ENCODE results near the gene MAP3K21. TPM values are rescaled to one million over a fixed set of nuclear protein-coding genes. Genes with fewer than 3 reads are reported as not detected.

Gene MAP3K21
- total and polyA plus RNA-seq, 2 of the 8 experiments (the other 6 are each of a cell fraction or from before 2014, with no cell fraction given), result 21.2 to 21.8 TPM

DNA sequence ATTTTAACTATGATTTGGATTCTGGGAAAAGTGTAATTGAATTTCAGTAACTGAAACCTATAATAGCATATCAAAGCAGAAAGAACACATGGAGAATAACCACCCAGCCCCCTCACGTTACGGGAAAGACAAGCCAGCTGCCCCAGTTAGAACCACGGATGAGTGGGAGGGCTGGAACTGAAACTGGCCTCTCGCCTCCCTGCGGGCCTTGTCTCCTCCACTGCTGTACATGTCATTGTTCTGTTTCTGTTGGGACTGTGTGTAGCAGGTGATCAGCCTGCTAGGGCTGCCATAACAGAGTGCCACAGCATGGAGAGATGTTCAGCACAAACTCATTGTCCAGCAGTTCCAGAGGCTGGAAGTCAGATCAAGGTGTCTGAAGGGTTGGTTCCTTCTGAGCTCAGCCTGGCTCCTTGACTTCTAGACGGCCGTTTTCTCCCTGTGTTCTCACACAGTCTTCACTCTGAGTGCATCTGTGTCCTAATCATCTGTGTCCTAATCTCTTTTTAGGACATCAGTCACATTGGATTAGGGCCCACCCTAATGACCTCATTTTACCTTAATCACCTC is 52.4 kb downstream of the MAP3K21 start:
- POLR2A ChIA-PET (ENCODE audit: partially characterized antibody), result no interaction called here
- no peak overlapping the region for H2AFZ ChIP-seq (ENCODE audit: low read length)
- no peak overlapping the region for H2AK5ac ChIP-seq (ENCODE audit: low read depth, low read length)
- no peak overlapping the region for H3K56ac ChIP-seq (replicated peaks; ENCODE audit: insufficient read length, low read depth, low read length)
- no peak overlapping the region for H4K8ac ChIP-seq (ENCODE audit: extremely low read depth, insufficient read depth, low read length)
- H3K27ac ChIP-seq (ENCODE audit: low read depth, low read length), result no peak overlapping the region
- CTCF ChIA-PET (ENCODE audit: partially characterized antibody), result no interaction called here
- H2BK5ac ChIP-seq (ENCODE audit: low read depth, low read length), result no peak overlapping the region
- H3K4me3 ChIP-seq (ENCODE audit: extremely low read depth in 1 of 4, insufficient read depth in 2 of 4, low read depth in 3 of 4, low read length in 4 of 4), result no peak overlapping the region
- H4K91ac ChIP-seq (replicated peaks; ENCODE audit: insufficient read length, low read length), result no peak overlapping the region
- 0 out of 7 replicates have a peak, but pooled peaks cover 0 to 3% (median 0%) of the 10 kb centered on the region in 4 experiments for H3K4me1 ChIP-seq (replicated peaks in 1 of 4; ENCODE audit: control insufficient read depth in 3 of 4, insufficient read depth in 4 of 4, low read length in 3 of 4)
- no peaks in the 10 kb centered on the region for H3K79me2 ChIP-seq (ENCODE audit: control insufficient read depth in 1 of 2, insufficient read depth in 2 of 2, low read length in 2 of 2)
- peaks cover 0 to 8% of the 10 kb centered on the region in 2 experiments; a peak in 1 of 4 replicates for H3K9me3 ChIP-seq (ENCODE audit: insufficient read depth in 2 of 2, low read depth in 1 of 2, low read length in 1 of 2)
- DNase-seq (ENCODE audit: low read depth in 1 of 2, low spot score in 2 of 2) (no peak), FAIRE-seq (no peak)
- H3K9ac ChIP-seq (replicated peaks in 1 of 4; ENCODE audit: extremely low read depth in 1 of 4, low read depth in 3 of 4, low read length in 3 of 4), result no peak overlapping the region
- WGBS, 2 experiments (ENCODE audit: extremely low coverage in 1 of 2, insufficient coverage in 1 of 2, insufficient read length in 1 of 2, insufficient replicate concordance in 2 of 2, low coverage in 1 of 2, low lambda C conversion rate in 2 of 2, missing lambda C conversion rate in 1 of 2), result 95% methylated on average over 7 of the region's 7 CpGs; no CpG with 5 or more reads in 1 of the 2 experiments
- peaks cover 4 to 23% (median 13%) of the 10 kb centered on the region in 4 experiments; a peak in 6 of 8 replicates for H3K36me3 ChIP-seq (ENCODE audit: control insufficient read depth in 2 of 4, insufficient read depth in 4 of 4, low read length in 3 of 4)
- no peak overlapping the region for H4K5ac ChIP-seq (ENCODE audit: insufficient read length, low read depth, low read length)
- H2BK15ac ChIP-seq (ENCODE audit: low read length), result no peak overlapping the region
- H2BK120ac ChIP-seq (replicated peaks; ENCODE audit: low read depth, low read length), result no peak overlapping the region
- H3K23ac ChIP-seq (ENCODE audit: insufficient read length), result no peak overlapping the region
- H2BK20ac ChIP-seq (ENCODE audit: low read length), result no peak overlapping the region
- H3K18ac ChIP-seq (ENCODE audit: extremely low read depth, low read length), result no peak overlapping the region
- no peak overlapping the region for H3K4ac ChIP-seq (replicated peaks; ENCODE audit: insufficient read length, low read depth, low read length)
- H4K20me1 ChIP-seq (replicated peaks in 1 of 2; ENCODE audit: control insufficient read depth in 1 of 2, insufficient read depth in 2 of 2, low read length in 2 of 2), result no peaks in the 10 kb centered on the region
- H3K14ac ChIP-seq (ENCODE audit: insufficient read length), result no peak overlapping the region
- no peaks in the 10 kb centered on the region for H3K79me1 ChIP-seq (ENCODE audit: low read depth, low read length)
- H2BK12ac ChIP-seq (ENCODE audit: low read depth, low read length), result no peak overlapping the region
- no peak overlapping the region for H3K4me2 ChIP-seq (ENCODE audit: insufficient read depth in 1 of 2, low read depth in 2 of 2, low read length in 2 of 2)
- no peaks in the 10 kb centered on the region; the same call in 1 of the 2 replicates for H3K23me2 ChIP-seq (ENCODE audit: low read depth, low read length)
- no peaks in the 10 kb centered on the region for H3K27me3 ChIP-seq (replicated peaks in 1 of 4; ENCODE audit: control insufficient read depth in 3 of 4, extremely low read depth in 1 of 4, insufficient read depth in 3 of 4, low read length in 3 of 4)
- no peak for TF ChIP-seq SP2 (IDR thresholded peaks at IDR 0.05; ENCODE audit: low read length)
- no peak for TF ChIP-seq KDM4A (IDR thresholded peaks at IDR 0.05; ENCODE audit: low read depth, low read length, severe bottlenecking)
- no peak for TF ChIP-seq CTBP2 (IDR thresholded peaks at IDR 0.05; ENCODE audit: borderline replicate concordance, insufficient read depth, insufficient read length, low read length)
- no peak for TF ChIP-seq CREB1 (IDR thresholded peaks at IDR 0.05)
- no peak for TF ChIP-seq CHD2 (IDR thresholded peaks at IDR 0.05; ENCODE audit: low read length)
- TF ChIP-seq SUZ12 (IDR thresholded peaks at IDR 0.05; ENCODE audit: low read length), result no peak
- TF ChIP-seq CBX5 (IDR thresholded peaks at IDR 0.05; ENCODE audit: low read depth, low read length), result no peak
- TF ChIP-seq KDM5A (IDR thresholded peaks at IDR 0.05; ENCODE audit: low read length), result no peak
- no peak for TF ChIP-seq GABPA (IDR thresholded peaks at IDR 0.05; ENCODE audit: borderline replicate concordance, insufficient read depth, low read length)
- no peak for TF ChIP-seq BACH1 (IDR thresholded peaks at IDR 0.05; ENCODE audit: low read length)
- TF ChIP-seq RFX5 (IDR thresholded peaks at IDR 0.05; ENCODE audit: borderline replicate concordance, low read depth, low read length), result no peak
- no peak for TF ChIP-seq RBBP5 (IDR thresholded peaks at IDR 0.05; ENCODE audit: borderline replicate concordance, low read depth, low read length)
- TF ChIP-seq, protein P1, sequence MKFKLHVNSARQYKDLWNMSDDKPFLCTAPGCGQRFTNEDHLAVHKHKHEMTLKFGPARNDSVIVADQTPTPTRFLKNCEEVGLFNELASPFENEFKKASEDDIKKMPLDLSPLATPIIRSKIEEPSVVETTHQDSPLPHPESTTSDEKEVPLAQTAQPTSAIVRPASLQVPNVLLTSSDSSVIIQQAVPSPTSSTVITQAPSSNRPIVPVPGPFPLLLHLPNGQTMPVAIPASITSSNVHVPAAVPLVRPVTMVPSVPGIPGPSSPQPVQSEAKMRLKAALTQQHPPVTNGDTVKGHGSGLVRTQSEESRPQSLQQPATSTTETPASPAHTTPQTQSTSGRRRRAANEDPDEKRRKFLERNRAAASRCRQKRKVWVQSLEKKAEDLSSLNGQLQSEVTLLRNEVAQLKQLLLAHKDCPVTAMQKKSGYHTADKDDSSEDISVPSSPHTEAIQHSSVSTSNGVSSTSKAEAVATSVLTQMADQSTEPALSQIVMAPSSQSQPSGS (IDR thresholded peaks at IDR 0.05; ENCODE audit: low read length), result no peak

Data from H1 (cell line).